Skin epidermis (tissue), 12 donors: ENCODE measurements around the gene PADI6.

ENCODE experiments used
- H3K27ac ChIP-seq, 21 experiments: fragments of 200-600 bp; sonication (generic) in 11 of 21; one replicate each; pipeline ENCODE4 v1.5.0; 2020; ENCODE audit warnings: mild to moderate bottlenecking in 3 of 21, inconsistent platforms in 2 of 21, moderate library complexity in 2 of 21
- H3K4me3 ChIP-seq, 7 experiments: fragments of 200-600 bp; sonication (generic) in 2 of 7; one replicate each; pipeline ENCODE4 v1.5.0; 2020; ENCODE audit warnings: inconsistent platforms in 2 of 7, mild to moderate bottlenecking in 2 of 7, moderate library complexity in 1 of 7

Gene PADI6

GRCh38 chr1:17355898-17356297 lies 16.1 kb upstream of the PADI6 start:
- Histone ChIP-seq H3K27ac (no peak overlapping the region), H3K4me3 (no peak overlapping the region)

- Histone ChIP-seq H3K27ac (no peak overlapping the region), H3K4me3 (no peak overlapping the region)
Measured at GRCh38 chr1:17356387-17357026, 15.5 kb upstream of the PADI6 start.

- H3K27ac ChIP-seq: no peak overlapping the region
- H3K4me3 ChIP-seq: no peak overlapping the region
Measured at GRCh38 chr1:17358557-17358956, 13.4 kb upstream of the PADI6 start.

GRCh38 chr1:17359031-17359430 lies 13.0 kb upstream of the PADI6 start:
- no peak overlapping the region for H3K27ac ChIP-seq
- no peak overlapping the region for H3K4me3 ChIP-seq

- Histone ChIP-seq H3K4me3 (no peak overlapping the region), H3K27ac (no peak overlapping the region)
Measured at GRCh38 chr1:17359808-17360207, 12.2 kb upstream of the PADI6 start.

GRCh38 chr1:17360272-17360956 lies 11.6 kb upstream of the PADI6 start:
- Histone ChIP-seq H3K27ac (no peak overlapping the region), H3K4me3 (no peak overlapping the region)

- Histone ChIP-seq H3K27ac (no peak overlapping the region), H3K4me3 (no peak overlapping the region)
Measured at GRCh38 chr1:17361687-17362086, 10.3 kb upstream of the PADI6 start.

GRCh38 chr1:17363351-17363750 lies 8.6 kb upstream of the PADI6 start:
- Histone ChIP-seq H3K27ac (no peak overlapping the region), H3K4me3 (no peak overlapping the region)

- no peak overlapping the region for H3K27ac ChIP-seq
- no peak overlapping the region for H3K4me3 ChIP-seq
Measured at GRCh38 chr1:17363771-17364170, 8.2 kb upstream of the PADI6 start.

- no peak overlapping the region for H3K4me3 ChIP-seq
- no peak overlapping the region for H3K27ac ChIP-seq
Measured at GRCh38 chr1:17365293-17365692, 6.7 kb upstream of the PADI6 start.

- no peak overlapping the region for H3K4me3 ChIP-seq
Measured at GRCh38 chr1:17369466-17369865, 2.5 kb upstream of the PADI6 start.

GRCh38 chr1:17370618-17371017 lies 1.4 kb upstream of the PADI6 start:
- no peak overlapping the region for H3K27ac ChIP-seq
- no peak overlapping the region for H3K4me3 ChIP-seq

More at GRCh38 chr1:17369466-17369865, 2.5 kb upstream of the PADI6 start:
- H3K27ac ChIP-seq: no peak overlapping the region

GRCh38 chr1:17372955-17373354 lies 959 bp downstream of the PADI6 start:
- H3K4me3 ChIP-seq: no peak overlapping the region
- no peak overlapping the region for H3K27ac ChIP-seq

GRCh38 chr1:17375651-17376050 lies 3.7 kb downstream of the PADI6 start:
- Histone ChIP-seq H3K27ac (no peak overlapping the region), H3K4me3 (no peak overlapping the region)

- Histone ChIP-seq H3K4me3 (no peak overlapping the region), H3K27ac (peak overlapping the region in 2 of 21 experiments; percentile 7 to 63)
Measured at GRCh38 chr1:17377325-17377953, 5.4 kb downstream of the PADI6 start.

GRCh38 chr1:17381161-17381560 lies 9.2 kb downstream of the PADI6 start:
- no peak overlapping the region for H3K27ac ChIP-seq

GRCh38 chr1:17392199-17392740 lies 20.3 kb downstream of the PADI6 start:
- Histone ChIP-seq H3K27ac (no peak overlapping the region), H3K4me3 (no peak overlapping the region)

More at GRCh38 chr1:17381161-17381560, 9.2 kb downstream of the PADI6 start:
- no peak overlapping the region for H3K4me3 ChIP-seq

GRCh38 chr1:17393230-17393629 lies 21.2 kb downstream of the PADI6 start:
- Histone ChIP-seq H3K27ac (no peak overlapping the region), H3K4me3 (no peak overlapping the region)

- Histone ChIP-seq H3K27ac (no peak overlapping the region), H3K4me3 (no peak overlapping the region)
Measured at GRCh38 chr1:17397910-17398695, 26.1 kb downstream of the PADI6 start.

GRCh38 chr1:17400725-17401341 lies 28.8 kb downstream of the PADI6 start:
- no peak overlapping the region for H3K4me3 ChIP-seq
- no peak overlapping the region for H3K27ac ChIP-seq
